WTC11 (cell line): ENCODE results near the gene CARM1. TPM values are rescaled to one million over a fixed set of nuclear protein-coding genes. Genes with fewer than 3 reads are reported as not detected.

ENCODE experiments used
- ATAC-seq: fragments of 200-7000 bp; cut with Tn5 transposase; 2 replicates; pipeline ENCODE4 v1.10.0; 2021; ENCODE audit warnings: mild to moderate bottlenecking, moderate library complexity
- CTCF ChIA-PET: fragments of 300-600 bp; sonication (Branson Sonifier 250); formaldehyde crosslinking; loops from one replicate; lab custom pipeline; 2021; ENCODE audit warnings: antibody characterized with exemption; lab: Charles Lee
- POLR2A ChIA-PET: fragments of 350-600 bp; sonication (Branson Sonifier 250); formaldehyde crosslinking; loops from one replicate; lab custom pipeline; 2021; ENCODE audit warnings: antibody characterized with exemption; lab: Charles Lee
- DNase-seq: peaks from one replicate; pipeline ENCODE4 v3.0.0; 2021; ENCODE audit warnings: low spot score
- H3K27ac Mint-ChIP-seq: 2 replicates; pipeline ENCODE4 v1.8.0; 2021; ENCODE audit warnings: mixed read lengths
- H3K27me3 Mint-ChIP-seq: 2 replicates; pipeline ENCODE4 v1.8.0; 2021; ENCODE audit warnings: low read depth, mild to moderate bottlenecking, moderate library complexity, mixed read lengths
- H3K36me3 Mint-ChIP-seq: 2 replicates; pipeline ENCODE4 v1.8.0; 2021; ENCODE audit warnings: mixed read lengths
- H3K4me1 Mint-ChIP-seq: 2 replicates; pipeline ENCODE4 v1.8.0; 2022; ENCODE audit warnings: mixed read lengths
- H3K4me3 Mint-ChIP-seq: 2 replicates; pipeline ENCODE4 v1.8.0; 2021; ENCODE audit warnings: mild to moderate bottlenecking, moderate library complexity, mixed read lengths
- H3K9me3 Mint-ChIP-seq: 2 replicates; pipeline ENCODE4 v1.8.0; 2021; ENCODE audit warnings: mixed read lengths
- ATF1 ChIP-seq: sonication (generic); formaldehyde crosslinking; IDR thresholded peaks from 2 replicates; pipeline ENCODE4 v1.8.1; 2023; ENCODE audit warnings: mild to moderate bottlenecking, moderate library complexity, missing genetic modification reagents
- CREM ChIP-seq: sonication (generic); formaldehyde crosslinking; IDR thresholded peaks from 2 replicates; pipeline ENCODE4 v1.8.1; 2022; ENCODE audit warnings: mild to moderate bottlenecking, missing genetic modification reagents, moderate library complexity
- EMX1 ChIP-seq: fragments of 250-450 bp; sonication (Bioruptor Pico); IDR thresholded peaks from 2 replicates; pipeline ENCODE4 v1.8.0; 2021; ENCODE audit warnings: mild to moderate bottlenecking
- FOXJ3 ChIP-seq: sonication (generic); formaldehyde crosslinking; IDR thresholded peaks from 2 replicates; pipeline ENCODE4 v1.9.0; 2021; ENCODE audit warnings: missing genetic modification reagents, mild to moderate bottlenecking, borderline replicate concordance
- IRF2 ChIP-seq: sonication (generic); formaldehyde crosslinking; IDR thresholded peaks from 2 replicates; pipeline ENCODE4 v1.8.0; 2022; ENCODE audit warnings: low read depth, missing genetic modification reagents, borderline replicate concordance
- JUN ChIP-seq: sonication (generic); formaldehyde crosslinking; IDR thresholded peaks from 2 replicates; pipeline ENCODE4 v1.8.0; 2023; ENCODE audit warnings: mild to moderate bottlenecking, missing genetic modification reagents
- MYBL2 ChIP-seq: sonication (generic); formaldehyde crosslinking; IDR thresholded peaks from 2 replicates; pipeline ENCODE4 v1.8.1; 2023; ENCODE audit warnings: mild to moderate bottlenecking, moderate library complexity, missing genetic modification reagents
- NR2C2 ChIP-seq: sonication (generic); formaldehyde crosslinking; IDR thresholded peaks from 2 replicates; pipeline ENCODE4 v1.8.0; 2022; ENCODE audit warnings: mild to moderate bottlenecking, missing genetic modification reagents
- RELA ChIP-seq: sonication (generic); formaldehyde crosslinking; IDR thresholded peaks from 2 replicates; pipeline ENCODE4 v1.8.1; 2022; ENCODE audit warnings: missing genetic modification reagents, mild to moderate bottlenecking, borderline replicate concordance
- SMAD3 ChIP-seq: sonication (generic); formaldehyde crosslinking; IDR thresholded peaks from 2 replicates; pipeline ENCODE4 v1.8.0; 2022; ENCODE audit warnings: missing genetic modification reagents, mild to moderate bottlenecking, borderline replicate concordance
- STAT6 ChIP-seq: sonication (generic); formaldehyde crosslinking; conservative IDR thresholded peaks from 2 replicates; pipeline ENCODE4 v1.8.1; 2023; ENCODE audit warnings: mild to moderate bottlenecking, low read depth, missing genetic modification reagents, moderate library complexity
- USF2 ChIP-seq: sonication (generic); formaldehyde crosslinking; IDR thresholded peaks from 2 replicates; pipeline ENCODE4 v1.8.1; 2023; ENCODE audit warnings: mild to moderate bottlenecking, missing genetic modification reagents, moderate library complexity
- ZNF219 ChIP-seq: sonication (generic); formaldehyde crosslinking; IDR thresholded peaks from 2 replicates; pipeline ENCODE4 v1.8.0; 2023; ENCODE audit warnings: missing genetic modification reagents, mild to moderate bottlenecking, borderline replicate concordance
- ZNF232 ChIP-seq: sonication (generic); formaldehyde crosslinking; IDR thresholded peaks from 2 replicates; pipeline ENCODE4 v1.8.0; 2022; ENCODE audit warnings: mild to moderate bottlenecking, missing genetic modification reagents
- ZNF263 ChIP-seq: sonication (generic); formaldehyde crosslinking; IDR thresholded peaks from 2 replicates; pipeline ENCODE4 v1.8.1; 2022; ENCODE audit warnings: low read depth, mild to moderate bottlenecking, moderate library complexity, missing genetic modification reagents
- ZNF317 ChIP-seq: sonication (generic); formaldehyde crosslinking; IDR thresholded peaks from 2 replicates; pipeline ENCODE4 v1.8.1; 2023; ENCODE audit warnings: low read depth, mild to moderate bottlenecking, moderate library complexity, missing genetic modification reagents, borderline replicate concordance
- ZNF416 ChIP-seq: fragments of 250-450 bp; sonication (Bioruptor Pico); IDR thresholded peaks from 2 replicates; pipeline ENCODE4 v1.9.0; 2021; ENCODE audit warnings: mild to moderate bottlenecking, inconsistent platforms
- ZNF423 ChIP-seq: fragments of 250-450 bp; sonication (Bioruptor Pico); IDR thresholded peaks from 2 replicates; pipeline ENCODE4 v2.1.2; 2022; ENCODE audit warnings: mild to moderate bottlenecking, moderate library complexity
- total RNA-seq: library from RNA; stranded (reverse); gene quantifications from 3 replicates; pipeline ENCODE4 v1.2.3, GENCODE V29; 2021
- TF ChIP-seq, protein P1 (sequence below): fragments of 250-450 bp; sonication (Bioruptor Pico); IDR thresholded peaks from 2 replicates; pipeline ENCODE4 v1.9.0; 2021; ENCODE audit warnings: moderate library complexity, mild to moderate bottlenecking, inconsistent platforms, borderline replicate concordance
- TF ChIP-seq, protein P2 (sequence below): sonication (generic); formaldehyde crosslinking; IDR thresholded peaks from 2 replicates; pipeline ENCODE4 v1.8.1; 2022; ENCODE audit warnings: missing genetic modification reagents, borderline replicate concordance
- TF ChIP-seq, protein P3 (sequence below): sonication (generic); formaldehyde crosslinking; IDR thresholded peaks from 2 replicates; pipeline ENCODE4 v1.8.0; 2022; ENCODE audit warnings: mild to moderate bottlenecking, missing genetic modification reagents

Gene CARM1
- total RNA-seq, 1 experiment from 2014 or later = 125 TPM

- CTCF ChIA-PET = interaction anchor here (0.7 to 1.2 kb wide), 2 partner anchors 42 to 54 kb away, joined by 3 to 4 read pairs; no protein-coding TSS in a partner anchor
- TF ChIP-seq ZNF423 (CRISPR knock-in tag) (no peak), ATF1 (CRISPR knock-in tag) (no peak), ZNF232 (CRISPR knock-in tag) (no peak), FOXJ3 (CRISPR knock-in tag) (no peak), CREM (CRISPR knock-in tag) (no peak), STAT6 (CRISPR knock-in tag) (no peak), IRF2 (CRISPR knock-in tag) (no peak), ZNF416 (CRISPR knock-in tag) (no peak), NR2C2 (CRISPR knock-in tag) (no peak), USF2 (CRISPR knock-in tag) (no peak), RELA (CRISPR knock-in tag) (no peak), ZNF219 (CRISPR knock-in tag) (no peak), ZNF317 (CRISPR knock-in tag) (no peak), ZNF263 (no peak), JUN (CRISPR knock-in tag) (no peak), EMX1 (CRISPR knock-in tag) (no peak)
- TF ChIP-seq, protein P1, sequence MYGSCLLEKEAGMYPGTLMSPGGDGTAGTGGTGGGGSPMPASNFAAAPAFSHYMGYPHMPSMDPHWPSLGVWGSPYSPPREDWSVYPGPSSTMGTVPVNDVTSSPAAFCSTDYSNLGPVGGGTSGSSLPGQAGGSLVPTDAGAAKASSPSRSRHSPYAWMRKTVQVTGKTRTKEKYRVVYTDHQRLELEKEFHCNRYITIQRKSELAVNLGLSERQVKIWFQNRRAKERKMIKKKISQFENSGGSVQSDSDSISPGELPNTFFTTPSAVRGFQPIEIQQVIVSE (CRISPR knock-in tag) = no peak
- TF ChIP-seq, protein P2, sequence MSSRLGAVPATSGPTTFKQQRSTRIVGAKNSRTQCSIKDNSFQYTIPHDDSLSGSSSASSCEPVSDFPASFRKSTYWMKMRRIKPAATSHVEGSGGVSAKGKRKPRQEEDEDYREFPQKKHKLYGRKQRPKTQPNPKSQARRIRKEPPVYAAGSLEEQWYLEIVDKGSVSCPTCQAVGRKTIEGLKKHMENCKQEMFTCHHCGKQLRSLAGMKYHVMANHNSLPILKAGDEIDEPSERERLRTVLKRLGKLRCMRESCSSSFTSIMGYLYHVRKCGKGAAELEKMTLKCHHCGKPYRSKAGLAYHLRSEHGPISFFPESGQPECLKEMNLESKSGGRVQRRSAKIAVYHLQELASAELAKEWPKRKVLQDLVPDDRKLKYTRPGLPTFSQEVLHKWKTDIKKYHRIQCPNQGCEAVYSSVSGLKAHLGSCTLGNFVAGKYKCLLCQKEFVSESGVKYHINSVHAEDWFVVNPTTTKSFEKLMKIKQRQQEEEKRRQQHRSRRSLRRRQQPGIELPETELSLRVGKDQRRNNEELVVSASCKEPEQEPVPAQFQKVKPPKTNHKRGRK = no peak
- TF ChIP-seq, protein P3, sequence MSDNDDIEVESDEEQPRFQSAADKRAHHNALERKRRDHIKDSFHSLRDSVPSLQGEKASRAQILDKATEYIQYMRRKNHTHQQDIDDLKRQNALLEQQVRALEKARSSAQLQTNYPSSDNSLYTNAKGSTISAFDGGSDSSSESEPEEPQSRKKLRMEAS (CRISPR knock-in tag) = no peak
- POLR2A ChIA-PET = interaction anchor here (0.8 kb wide), 1 partner anchor 24 kb away, joined by 6 read pairs; no protein-coding TSS in a partner anchor
- Mint-ChIP-seq H3K9me3 (no peaks in the 10 kb centered on the region), H3K27me3 (no peaks in the 10 kb centered on the region), H3K36me3 (peaks cover 27% of the 10 kb centered on the region), H3K4me3 (no peak overlapping the region), H3K27ac (no peak overlapping the region), H3K4me1 (no peaks in the 10 kb centered on the region)
- ATAC-seq (no peak), DNase-seq (no peak)
Observed at GRCh38 chr19:10912619-10913018, 41.3 kb downstream of the CARM1 start.

DNA sequence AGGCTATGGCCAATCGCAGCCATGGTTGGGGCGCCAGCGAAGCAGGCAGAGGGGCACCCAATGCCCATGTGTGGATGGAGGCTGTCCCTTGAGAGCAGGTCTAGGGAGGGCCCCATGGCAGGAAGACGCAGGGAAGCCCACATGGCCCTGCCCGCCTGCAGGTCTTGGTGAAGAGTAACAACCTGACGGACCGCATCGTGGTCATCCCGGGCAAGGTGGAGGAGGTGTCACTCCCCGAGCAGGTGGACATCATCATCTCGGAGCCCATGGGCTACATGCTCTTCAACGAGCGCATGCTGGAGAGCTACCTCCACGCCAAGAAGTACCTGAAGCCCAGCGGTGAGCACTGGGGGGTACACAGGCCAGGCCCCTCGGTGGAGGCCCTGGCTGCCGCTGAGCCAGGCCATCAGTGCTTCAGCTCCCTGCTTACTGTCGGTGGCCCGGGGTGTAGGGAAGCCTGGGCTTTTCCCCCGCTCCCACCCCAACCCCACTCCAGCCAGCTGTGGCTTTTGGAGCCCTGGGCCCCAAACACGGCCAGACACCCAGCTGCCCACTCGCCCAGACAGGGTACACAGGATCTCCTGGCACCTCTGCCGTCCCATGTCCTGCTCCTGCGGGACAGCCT, 42.5 kb downstream of the CARM1 start:
- CTCF ChIA-PET = interaction anchor here (0.6 to 1.1 kb wide), 2 partner anchors 49 to 200 kb away, joined by 4 read pairs; no protein-coding TSS in a partner anchor
- H3K4me1 Mint-ChIP-seq = no peaks in the 10 kb centered on the region
- DNase-seq (no peak), ATAC-seq (no peak)
- no peak overlapping the region for H3K27ac Mint-ChIP-seq
- TF ChIP-seq ZNF263 = no peak
- no peak for TF ChIP-seq MYBL2
- no peak for TF ChIP-seq SMAD3 (CRISPR knock-in tag)
- no peak for TF ChIP-seq ATF1 (CRISPR knock-in tag)
- no peak overlapping the region for H3K4me3 Mint-ChIP-seq
- H3K27me3 Mint-ChIP-seq = no peaks in the 10 kb centered on the region
- POLR2A ChIA-PET = no interaction called here
- no peaks in the 10 kb centered on the region for H3K9me3 Mint-ChIP-seq
- peaks cover 19% of the 10 kb centered on the region for H3K36me3 Mint-ChIP-seq
